Kidney (tissue), 14 donors: ENCODE measurements around the gene PPP2R5B. TPM values are rescaled to one million over a fixed set of nuclear protein-coding genes. Genes with fewer than 3 reads are reported as not detected.

Experiments used
- DNase-seq, 5 donors: peaks; one replicate each; pipeline ENCODE4 v3.0.0-alpha.2; 2013 to 2020
- FAIRE-seq: peaks from 2 replicates; lab custom pipeline; 2012; peaks lifted over from hg19 to GRCh38; lab: Jason Lieb, UNC
- H3K27ac ChIP-seq, 2 donors: one replicate each; pipeline ENCODE4 v1.7.0; 2013; ENCODE audit warnings: low read depth in 2 of 2, low read length in 2 of 2, inconsistent platforms in 1 of 2
- H3K27me3 ChIP-seq: one replicate; pipeline ENCODE4 v1.7.1; 2013; ENCODE audit warnings: low read length, inconsistent platforms; ENCODE audit not compliant: control insufficient read depth, insufficient read depth
- H3K36me3 ChIP-seq, 3 donors: one replicate each; pipeline versions ENCODE4 v1.7.0 to v1.7.1; 2013; ENCODE audit warnings: low read length in 3 of 3, control low read depth in 1 of 3, inconsistent platforms in 1 of 3; ENCODE audit not compliant: insufficient read depth in 3 of 3, control insufficient read depth in 2 of 3
- H3K4me1 ChIP-seq, 3 donors: one replicate each; pipeline versions ENCODE4 v1.7.0 to v1.7.1; 2013; ENCODE audit warnings: low read length in 3 of 3, inconsistent platforms in 1 of 3, low read depth in 1 of 3; ENCODE audit not compliant: control insufficient read depth in 2 of 3, insufficient read depth in 2 of 3
- H3K4me3 ChIP-seq, 3 donors: one replicate each; pipeline versions ENCODE4 v1.7.0 to v1.8.1; 2013; ENCODE audit warnings: low read length in 3 of 3, control low read depth in 1 of 3, inconsistent platforms in 1 of 3
- H3K9ac ChIP-seq, 3 donors: one replicate each; pipeline versions ENCODE4 v1.7.0 to v1.7.1; 2013; ENCODE audit warnings: low read length in 3 of 3, control low read depth in 1 of 3, inconsistent platforms in 1 of 3
- H3K9me3 ChIP-seq, 3 donors: one replicate each; pipeline versions ENCODE4 v1.7.0 to v1.7.1; 2013; ENCODE audit warnings: low read length in 3 of 3, control low read depth in 1 of 3, inconsistent platforms in 1 of 3; ENCODE audit not compliant: control insufficient read depth in 2 of 3, insufficient read depth in 1 of 3
- CTCF ChIP-seq: IDR thresholded peaks from 3 replicates; pipeline ENCODE4 v1.5.1; 2012; ENCODE audit warnings: mild to moderate bottlenecking, moderate library complexity, borderline replicate concordance; ENCODE audit not compliant: insufficient read depth; ENCODE audit errors: extremely low read depth
- intact Hi-C: fragments of 100-400 bp; cut with DNase I; formaldehyde crosslinking; loops from one replicate; pipeline ENCODE4 v1.11.1; 2022
- polyA plus RNA-seq: library from polyadenylated mRNA; stranded (reverse); fragments of 350-450 nt; fragmentation: Illumina TruSeq; extraction: RNeasy Lipid Tissue Mini Kit (QIAGEN cat#74804); gene quantifications from one replicate; pipeline ENCODE4 v1.2.3, GENCODE V29; 2014; ENCODE audit warnings: low read depth, low replicate concordance; ENCODE audit not compliant: insufficient read depth
- total RNA-seq: library from RNA; stranded (reverse); fragmentation: NEBNext Ultra II Directional; extraction: Animal tissue kit (Norgen Biotek cat#: 25700); gene quantifications from one replicate; pipeline ENCODE4 v1.2.1, GENCODE V29; 2021
- donor health status: control.
- donor health status: control.
- donor health status: control.
- donor health status: control.
- donor health status: control.
- donor health status: DM: yes; HTN: yes; CAD: no.
- donor health status: Normal renal cell carcinoma (clear cell type).

Gene PPP2R5B
- total and polyA plus RNA-seq, 2 donors from 2014 or later = 16.8 to 21.2 TPM

GRCh38 chr11:64902102-64902900 is 22.2 kb upstream of the PPP2R5B start:
- Histone ChIP-seq H3K36me3 (peaks cover 2 to 29% (median 13%) of the 10 kb centered on the region in 3 donors), H3K27ac (no peak overlapping the region), H3K9me3 (no peaks in the 10 kb centered on the region), H3K4me1 (no peaks in the 10 kb centered on the region), H3K27me3 (no peaks in the 10 kb centered on the region), H3K4me3 (no peak overlapping the region), H3K9ac (no peak overlapping the region)
- FAIRE-seq (no peak), DNase-seq (no peak)
- no peak for TF ChIP-seq CTCF
- intact Hi-C loops = no loop called here

- DNase-seq (no peak), FAIRE-seq (no peak)
- no peak for TF ChIP-seq CTCF
- Histone ChIP-seq H3K9ac (no peak overlapping the region), H3K27me3 (no peaks in the 10 kb centered on the region), H3K4me3 (no peak overlapping the region), H3K27ac (no peak overlapping the region), H3K4me1 (no peaks in the 10 kb centered on the region), H3K9me3 (no peaks in the 10 kb centered on the region), H3K36me3 (peaks cover 2 to 25% (median 12%) of the 10 kb centered on the region in 3 donors)
- intact Hi-C loops = no loop called here
Measured at GRCh38 chr11:64903291-64903833, 21.1 kb upstream of the PPP2R5B start.

GRCh38 chr11:64905516-64906313 is 18.8 kb upstream of the PPP2R5B start:
- Histone ChIP-seq H3K36me3 (peaks cover 2 to 41% (median 14%) of the 10 kb centered on the region in 3 donors), H3K9ac (no peak overlapping the region), H3K4me3 (no peak overlapping the region), H3K9me3 (no peaks in the 10 kb centered on the region), H3K4me1 (no peaks in the 10 kb centered on the region), H3K27me3 (no peaks in the 10 kb centered on the region), H3K27ac (no peak overlapping the region)
- no peak for DNase-seq
- intact Hi-C loops = no loop called here
- no peak for TF ChIP-seq CTCF
- no peak for FAIRE-seq
